Right lung (tissue), 10 donors: ENCODE measurements around the gene ACTR1A. TPM values are rescaled to one million over a fixed set of nuclear protein-coding genes. Genes with fewer than 3 reads are reported as not detected.
A peak's percentile ranks its signal among the peaks of the same experiment; 100 is the strongest.
"Not testable (repeated sequence)": the region's sequence is repeated elsewhere in the genome, so short reads cannot be mapped to it uniquely, and the experiment has no call there.

ENCODE experiments used
- DNase-seq, 2 donors: peaks; one replicate each; pipeline ENCODE4 v3.0.0-alpha.2; 2013
- long read RNA-seq, 8 donors: transcript quantifications; one replicate each; lab custom pipeline, GENCODE V29; 2026
- polyA plus RNA-seq, 5 donors: library from polyadenylated mRNA; unstranded; fragments of 120-200 nt; gene quantifications; one replicate each; pipeline versions ENCODE4 v1.2.1 to v1.2.3, GENCODE V29; 2013; ENCODE audit warnings: inconsistent platforms in 1 of 5, low replicate concordance in 1 of 5; ENCODE audit not compliant: insufficient read length in 5 of 5, insufficient read depth in 1 of 5

ACTR1A gene
- polyA plus RNA-seq, result 10 to 100 TPM; 79.6 to 93.3 (median 85.8) TPM
- long read RNA-seq, donor 1, transcript ACTR1A-201 (11 exons, 2,829 nt), result major isoform, 28 of 35 reads
- long read RNA-seq, donor 1, partial matches to known transcripts, result 5 of 35 reads
- long read RNA-seq, donor 1, other reads (novel, unspliced or antisense), result 0 of 35 reads
- long read RNA-seq, donor 2, transcript ACTR1A-201 (11 exons, 2,829 nt), result major isoform, 20 of 20 reads
- long read RNA-seq, donor 2, partial matches to known transcripts, result 0 of 20 reads
- long read RNA-seq, donor 2, other reads (novel, unspliced or antisense), result 0 of 20 reads
- long read RNA-seq, donor 3, transcript ACTR1A-201 (11 exons, 2,829 nt), result major isoform, 19 of 19 reads
- long read RNA-seq, donor 3, partial matches to known transcripts, result 0 of 19 reads
- long read RNA-seq, donor 3, other reads (novel, unspliced or antisense), result 0 of 19 reads
- long read RNA-seq, donor 4, transcript ACTR1A-201 (11 exons, 2,829 nt), result major isoform, 8 of 9 reads
- long read RNA-seq, donor 4, partial matches to known transcripts, result 0 of 9 reads
- long read RNA-seq, donor 4, other reads (novel, unspliced or antisense), result 0 of 9 reads
- long read RNA-seq, donor 5, transcript ACTR1A-201 (11 exons, 2,829 nt), result major isoform, 19 of 38 reads
- long read RNA-seq, donor 5, partial matches to known transcripts, result 18 of 38 reads
- long read RNA-seq, donor 5, other reads (novel, unspliced or antisense), result 0 of 38 reads
- long read RNA-seq, donor 6, transcript ACTR1A-201 (11 exons, 2,829 nt), result major isoform, 26 of 30 reads
- long read RNA-seq, donor 6, partial matches to known transcripts, result 0 of 30 reads
- long read RNA-seq, donor 6, other reads (novel, unspliced or antisense), result 0 of 30 reads
- long read RNA-seq, donor 7, transcript ACTR1A-201 (11 exons, 2,829 nt), result major isoform, 17 of 52 reads
- long read RNA-seq, donor 7, partial matches to known transcripts, result 34 of 52 reads
- long read RNA-seq, donor 7, other reads (novel, unspliced or antisense), result 0 of 52 reads
- long read RNA-seq, donor 8, transcript ACTR1A-201 (11 exons, 2,829 nt), result major isoform, 5 of 7 reads
- long read RNA-seq, donor 8, partial matches to known transcripts, result 0 of 7 reads
- long read RNA-seq, donor 8, other reads (novel, unspliced or antisense), result 0 of 7 reads

- DNase-seq, result peak; percentile 96 to 98
Measured at GRCh38 chr10:102502337-102503151, at the start of gene ACTR1A. TSS of gene ACTR1A (minus strand) at chr10:102502712. CDS start at chr10:102502647, 65 bp downstream.

GRCh38 chr10:102550636-102551210 is 48.2 kb upstream of the ACTR1A start:
- no peak for DNase-seq

GRCh38 chr10:102549549-102549948 is 47.0 kb upstream of the ACTR1A start:
- DNase-seq, result no peak

GRCh38 chr10:102546606-102547320 is 44.3 kb upstream of the ACTR1A start:
- no peak for DNase-seq

- DNase-seq, result no peak
Measured at GRCh38 chr10:102545997-102546396, 43.5 kb upstream of the ACTR1A start.

GRCh38 chr10:102545265-102545871 is 42.9 kb upstream of the ACTR1A start:
- DNase-seq, result no peak

GRCh38 chr10:102542800-102543418 is 40.4 kb upstream of the ACTR1A start:
- no peak for DNase-seq

- no peak for DNase-seq
Measured at GRCh38 chr10:102540023-102540422, 37.5 kb upstream of the ACTR1A start.

- no peak for DNase-seq
Measured at GRCh38 chr10:102538811-102539210, 36.3 kb upstream of the ACTR1A start.

GRCh38 chr10:102537948-102538347 is 35.4 kb upstream of the ACTR1A start:
- no peak for DNase-seq

- DNase-seq, result no peak
Measured at GRCh38 chr10:102537367-102537766, 34.9 kb upstream of the ACTR1A start.

- no peak for DNase-seq
Measured at GRCh38 chr10:102535481-102536147, 33.1 kb upstream of the ACTR1A start.

- not testable (repeated sequence) for DNase-seq
Measured at GRCh38 chr10:102534966-102535365, 32.5 kb upstream of the ACTR1A start.

GRCh38 chr10:102534333-102534732 is 31.8 kb upstream of the ACTR1A start:
- no peak for DNase-seq

GRCh38 chr10:102527546-102527945 is 25.0 kb upstream of the ACTR1A start:
- no peak for DNase-seq

GRCh38 chr10:102524746-102525145 is 22.2 kb upstream of the ACTR1A start:
- DNase-seq, result no peak

- no peak for DNase-seq
Measured at GRCh38 chr10:102523250-102524029, 20.9 kb upstream of the ACTR1A start.

GRCh38 chr10:102522874-102523249 is 20.4 kb upstream of the ACTR1A start:
- DNase-seq, result no peak
